PC-9 (cell line): ENCODE results near the gene AS3MT.
A peak's percentile ranks its signal among the peaks of the same experiment; 100 is the strongest.

ENCODE experiments used
- EZH2 ChIP-seq: fragments of 200-600 bp; sonication (generic); IDR thresholded peaks from 2 replicates; pipeline ENCODE4 v1.8.0; 2017; ENCODE audit warnings: antibody characterized with exemption, low read depth
- TF ChIP-seq, protein P1 (sequence below): fragments of 200-600 bp; sonication (generic); conservative IDR thresholded peaks from 2 replicates; pipeline ENCODE4 v1.6.1; 2017; ENCODE audit warnings: mixed run types, antibody characterized with exemption, mild to moderate bottlenecking, moderate library complexity

DNA sequence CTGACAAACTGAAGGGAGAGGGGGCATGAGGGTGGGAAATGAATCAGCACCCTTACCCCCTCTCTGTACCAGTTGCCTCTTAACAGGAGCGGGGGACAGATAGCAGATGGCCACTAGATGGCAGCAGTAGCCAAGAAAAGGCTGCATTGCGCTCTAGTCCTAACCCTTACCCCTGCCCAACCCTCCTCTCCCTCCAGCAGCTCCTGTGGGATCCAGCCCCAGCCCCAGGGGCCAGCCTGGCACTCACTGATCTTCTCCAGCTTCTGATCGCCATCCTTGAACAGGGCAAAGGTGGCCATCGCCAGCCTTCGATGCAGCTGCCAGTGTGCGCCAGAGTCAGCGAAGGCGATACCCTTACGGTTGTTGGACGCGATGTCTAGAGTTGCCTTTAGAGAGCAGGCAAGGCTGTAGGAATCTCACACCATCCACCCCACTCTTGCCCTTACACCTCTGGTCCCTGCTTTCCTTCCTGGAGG lies 34.2 kb upstream of the AS3MT start:
- TF ChIP-seq, protein P1, sequence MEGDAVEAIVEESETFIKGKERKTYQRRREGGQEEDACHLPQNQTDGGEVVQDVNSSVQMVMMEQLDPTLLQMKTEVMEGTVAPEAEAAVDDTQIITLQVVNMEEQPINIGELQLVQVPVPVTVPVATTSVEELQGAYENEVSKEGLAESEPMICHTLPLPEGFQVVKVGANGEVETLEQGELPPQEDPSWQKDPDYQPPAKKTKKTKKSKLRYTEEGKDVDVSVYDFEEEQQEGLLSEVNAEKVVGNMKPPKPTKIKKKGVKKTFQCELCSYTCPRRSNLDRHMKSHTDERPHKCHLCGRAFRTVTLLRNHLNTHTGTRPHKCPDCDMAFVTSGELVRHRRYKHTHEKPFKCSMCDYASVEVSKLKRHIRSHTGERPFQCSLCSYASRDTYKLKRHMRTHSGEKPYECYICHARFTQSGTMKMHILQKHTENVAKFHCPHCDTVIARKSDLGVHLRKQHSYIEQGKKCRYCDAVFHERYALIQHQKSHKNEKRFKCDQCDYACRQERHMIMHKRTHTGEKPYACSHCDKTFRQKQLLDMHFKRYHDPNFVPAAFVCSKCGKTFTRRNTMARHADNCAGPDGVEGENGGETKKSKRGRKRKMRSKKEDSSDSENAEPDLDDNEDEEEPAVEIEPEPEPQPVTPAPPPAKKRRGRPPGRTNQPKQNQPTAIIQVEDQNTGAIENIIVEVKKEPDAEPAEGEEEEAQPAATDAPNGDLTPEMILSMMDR, result peak; percentile 80
- TF ChIP-seq EZH2, result no peak
